ENCODE results near the gene EOLA1. TPM values are rescaled to one million over a fixed set of nuclear protein-coding genes. Genes with fewer than 3 reads are reported as not detected.
"Not testable (repeated sequence)": the region's sequence is repeated elsewhere in the genome, so short reads cannot be mapped to it uniquely, and the experiment has no call there.

The EOLA1 gene
- total RNA-seq, 1 donor from 2014 or later: 5.6 TPM

DNA sequence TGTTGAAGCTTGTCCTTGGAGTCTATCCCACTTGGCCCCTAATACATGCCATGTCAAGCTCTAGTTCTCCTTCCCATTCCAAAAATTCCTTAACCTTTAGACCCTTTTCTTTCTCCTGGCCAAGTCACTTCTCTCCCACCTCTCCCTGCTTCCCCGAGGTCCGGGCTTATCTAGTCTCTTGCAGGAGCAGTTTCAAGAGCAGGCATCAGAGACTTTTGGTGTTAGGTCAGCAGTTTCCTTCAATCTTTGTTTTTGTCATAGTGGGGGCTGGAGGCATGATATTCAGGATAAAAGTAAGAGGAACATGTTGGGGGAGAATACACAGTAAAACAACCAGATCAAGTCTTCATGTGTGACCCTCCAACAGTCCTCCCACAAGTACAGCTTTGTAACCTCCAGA, 24.2 kb upstream of the EOLA1 start:
- no peak overlapping the region for H3K4me3 ChIP-seq
- H3K27me3 ChIP-seq: no peaks in the 10 kb centered on the region
- H3K27ac ChIP-seq: no peak overlapping the region
- no peaks in the 10 kb centered on the region for H3K9me3 ChIP-seq
- intact Hi-C loops (cut with DNase I): no loop called here
- DNase-seq (ENCODE audit: low spot score in 2 of 2): no peak
- H3K4me1 ChIP-seq: no peaks in the 10 kb centered on the region
- TF ChIP-seq, protein P1, sequence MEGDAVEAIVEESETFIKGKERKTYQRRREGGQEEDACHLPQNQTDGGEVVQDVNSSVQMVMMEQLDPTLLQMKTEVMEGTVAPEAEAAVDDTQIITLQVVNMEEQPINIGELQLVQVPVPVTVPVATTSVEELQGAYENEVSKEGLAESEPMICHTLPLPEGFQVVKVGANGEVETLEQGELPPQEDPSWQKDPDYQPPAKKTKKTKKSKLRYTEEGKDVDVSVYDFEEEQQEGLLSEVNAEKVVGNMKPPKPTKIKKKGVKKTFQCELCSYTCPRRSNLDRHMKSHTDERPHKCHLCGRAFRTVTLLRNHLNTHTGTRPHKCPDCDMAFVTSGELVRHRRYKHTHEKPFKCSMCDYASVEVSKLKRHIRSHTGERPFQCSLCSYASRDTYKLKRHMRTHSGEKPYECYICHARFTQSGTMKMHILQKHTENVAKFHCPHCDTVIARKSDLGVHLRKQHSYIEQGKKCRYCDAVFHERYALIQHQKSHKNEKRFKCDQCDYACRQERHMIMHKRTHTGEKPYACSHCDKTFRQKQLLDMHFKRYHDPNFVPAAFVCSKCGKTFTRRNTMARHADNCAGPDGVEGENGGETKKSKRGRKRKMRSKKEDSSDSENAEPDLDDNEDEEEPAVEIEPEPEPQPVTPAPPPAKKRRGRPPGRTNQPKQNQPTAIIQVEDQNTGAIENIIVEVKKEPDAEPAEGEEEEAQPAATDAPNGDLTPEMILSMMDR (IDR thresholded peaks at IDR 0.05): no peak
- H3K36me3 ChIP-seq: no peaks in the 10 kb centered on the region

DNA sequence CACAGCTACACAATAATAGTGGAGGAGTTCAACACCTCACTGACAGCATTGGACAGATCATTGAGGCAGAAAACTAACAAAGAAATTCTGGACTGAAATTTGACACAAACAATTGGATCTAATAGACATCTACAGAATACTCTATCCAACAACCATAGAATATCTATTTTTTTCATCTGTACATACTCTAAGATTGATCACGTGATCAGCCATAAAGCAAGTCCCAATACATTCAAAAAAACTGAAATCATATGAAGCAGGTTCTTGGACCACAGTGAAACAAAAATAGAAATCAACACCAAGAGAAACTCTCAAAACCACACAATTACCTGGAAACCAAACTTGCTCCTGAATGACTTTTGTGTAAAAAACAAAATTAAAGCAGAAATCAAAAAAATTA, 23.5 kb upstream of the EOLA1 start:
- no peaks in the 10 kb centered on the region for H3K36me3 ChIP-seq
- H3K9me3 ChIP-seq: no peaks in the 10 kb centered on the region
- H3K27ac ChIP-seq: no peak overlapping the region
- no peaks in the 10 kb centered on the region for H3K27me3 ChIP-seq
- no peak overlapping the region for H3K4me3 ChIP-seq
- H3K4me1 ChIP-seq: no peaks in the 10 kb centered on the region
- TF ChIP-seq, protein P1 (IDR thresholded peaks at IDR 0.05): no peak
- no peak for DNase-seq (ENCODE audit: low spot score in 2 of 2)
- intact Hi-C loops (cut with DNase I): no loop called here

DNA sequence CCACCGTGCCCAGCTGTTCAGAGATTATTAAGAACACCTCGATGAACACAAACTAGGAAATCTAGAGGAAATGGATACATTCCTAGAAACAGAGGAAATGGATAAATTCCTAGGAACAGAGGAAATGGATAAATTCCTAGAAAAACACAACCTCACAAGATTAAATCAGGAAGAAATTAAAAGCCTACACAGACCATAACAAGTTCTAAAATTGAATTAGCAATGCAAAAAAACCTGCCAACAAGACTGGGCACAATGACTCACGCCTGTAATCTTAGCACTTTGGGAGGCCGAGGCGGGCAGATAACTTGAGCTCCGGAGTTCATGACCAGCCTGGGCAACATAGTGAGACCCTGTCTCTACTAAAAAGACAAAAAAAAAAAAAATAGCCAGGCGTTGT, 22.6 kb upstream of the EOLA1 start:
- Histone ChIP-seq H3K4me1 (no peaks in the 10 kb centered on the region), H3K27me3 (no peaks in the 10 kb centered on the region), H3K27ac (no peak overlapping the region), H3K36me3 (no peaks in the 10 kb centered on the region), H3K4me3 (no peak overlapping the region), H3K9me3 (no peaks in the 10 kb centered on the region)
- DNase-seq (ENCODE audit: low spot score in 2 of 2): no peak
- TF ChIP-seq, protein P1 (IDR thresholded peaks at IDR 0.05): no peak
- intact Hi-C loops (cut with DNase I): no loop called here

DNA sequence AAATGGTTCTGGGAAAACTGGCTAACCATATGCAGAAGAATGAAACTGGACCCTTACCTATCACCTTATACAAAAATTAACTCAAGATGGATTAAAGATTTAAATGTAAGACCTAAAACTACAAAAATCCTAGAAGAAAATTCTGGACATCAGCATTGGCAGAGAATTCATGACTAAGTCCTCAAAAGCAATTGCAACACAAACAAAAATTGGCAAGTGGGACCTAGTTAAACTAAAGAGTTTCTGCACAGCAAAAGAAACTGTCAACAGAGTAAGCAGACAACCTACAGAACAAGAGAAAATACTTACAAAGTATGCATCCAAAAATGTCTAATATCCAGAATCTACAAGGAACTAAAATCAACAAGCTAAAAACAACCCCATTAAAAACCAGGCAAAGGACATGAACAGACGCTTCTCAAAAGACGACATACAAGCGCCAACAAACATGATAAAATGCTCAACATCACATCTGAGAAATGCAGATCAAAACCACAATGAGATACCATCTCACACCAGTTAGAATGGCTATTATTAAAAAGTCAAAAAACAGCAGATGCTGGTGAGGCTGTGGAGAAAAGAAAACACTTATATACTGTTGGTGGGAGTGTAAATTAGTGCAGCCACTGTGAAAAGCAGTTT, 20.1 kb upstream of the EOLA1 start:
- H3K9me3 ChIP-seq; DNase-seq (ENCODE audit: low spot score in 2 of 2); H3K36me3 ChIP-seq; H3K27me3 ChIP-seq; H3K27ac ChIP-seq; H3K4me3 ChIP-seq; H3K4me1 ChIP-seq; intact Hi-C loops (cut with DNase I): not testable (repeated sequence)

DNA sequence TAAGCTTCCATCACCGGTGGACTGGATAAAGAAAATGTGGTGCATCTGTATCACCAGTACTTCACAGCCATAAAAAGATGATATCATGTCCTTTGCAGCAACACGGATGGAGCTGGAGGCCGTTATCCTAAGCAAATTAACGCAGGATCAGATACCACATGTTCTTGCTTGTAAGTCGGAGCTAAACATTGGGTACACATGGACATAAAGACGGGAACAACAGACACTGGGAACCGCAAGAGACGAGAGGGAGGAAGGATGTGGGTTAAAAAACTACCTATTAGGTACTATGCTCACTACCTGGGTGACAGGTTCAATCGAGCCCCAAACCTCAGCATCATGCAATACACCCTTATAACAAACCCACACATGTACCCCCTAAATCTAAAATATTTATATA, 19.4 kb upstream of the EOLA1 start:
- no peak overlapping the region for H3K27ac ChIP-seq
- no peaks in the 10 kb centered on the region for H3K27me3 ChIP-seq
- no peaks in the 10 kb centered on the region for H3K4me1 ChIP-seq
- no peaks in the 10 kb centered on the region for H3K36me3 ChIP-seq
- intact Hi-C loops (cut with DNase I): no loop called here
- no peak overlapping the region for H3K4me3 ChIP-seq
- TF ChIP-seq, protein P1 (IDR thresholded peaks at IDR 0.05): no peak
- no peaks in the 10 kb centered on the region for H3K9me3 ChIP-seq
- no peak for DNase-seq (ENCODE audit: low spot score in 2 of 2)

DNA sequence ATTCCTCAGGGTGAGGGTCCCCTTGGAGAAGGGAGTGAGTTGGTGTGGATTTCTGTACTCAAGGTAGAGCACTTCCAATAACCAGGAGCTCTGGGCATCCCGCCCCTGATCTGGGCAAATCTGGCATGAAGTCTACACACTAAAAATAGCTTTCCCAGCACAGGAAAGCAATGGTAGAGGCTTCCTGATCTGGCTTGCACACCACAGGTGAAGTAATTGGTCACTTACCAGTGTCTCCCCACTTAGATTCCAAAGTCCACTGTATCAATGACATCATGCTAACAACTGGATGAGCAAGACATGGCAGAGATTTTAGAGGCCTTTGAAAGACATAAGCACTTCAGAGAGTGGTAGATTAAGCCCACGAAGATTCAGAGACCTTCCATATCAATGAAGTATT, 17.9 kb upstream of the EOLA1 start:
- TF ChIP-seq, protein P1 (IDR thresholded peaks at IDR 0.05): no peak
- Histone ChIP-seq H3K9me3 (no peaks in the 10 kb centered on the region), H3K36me3 (no peaks in the 10 kb centered on the region), H3K4me3 (no peak overlapping the region), H3K4me1 (no peaks in the 10 kb centered on the region), H3K27me3 (no peaks in the 10 kb centered on the region), H3K27ac (no peak overlapping the region)
- intact Hi-C loops (cut with DNase I): no loop called here
- no peak for DNase-seq (ENCODE audit: low spot score in 2 of 2)

DNA sequence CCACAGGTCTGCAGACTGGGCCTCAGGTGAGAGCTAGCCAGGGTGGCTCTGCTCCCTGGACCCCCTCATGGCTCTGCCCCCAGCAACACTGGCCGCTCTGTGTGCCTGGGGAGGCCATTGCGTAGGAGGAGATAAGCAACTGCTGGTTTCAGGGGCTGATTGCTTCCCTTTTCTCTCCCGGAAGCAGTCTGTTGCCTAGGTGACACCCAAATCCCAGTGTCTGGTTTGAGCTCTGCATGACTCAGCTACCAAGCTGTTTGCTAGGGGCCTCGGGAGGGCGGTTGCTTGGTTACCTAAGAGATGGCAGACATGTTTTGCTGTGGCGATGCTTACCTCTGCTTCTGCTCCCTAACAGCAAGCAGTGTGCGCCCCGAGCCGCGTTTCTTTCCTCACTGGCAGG, 15.4 kb upstream of the EOLA1 start:
- H3K27ac ChIP-seq: peak overlapping the region in 1 of 2 donors; percentile 66
- peak; percentile 48 to 75 for DNase-seq (ENCODE audit: low spot score in 2 of 2)
- H3K36me3 ChIP-seq; intact Hi-C loops (cut with DNase I); H3K9me3 ChIP-seq; H3K27me3 ChIP-seq; H3K4me3 ChIP-seq; H3K4me1 ChIP-seq: not testable (repeated sequence)

DNA sequence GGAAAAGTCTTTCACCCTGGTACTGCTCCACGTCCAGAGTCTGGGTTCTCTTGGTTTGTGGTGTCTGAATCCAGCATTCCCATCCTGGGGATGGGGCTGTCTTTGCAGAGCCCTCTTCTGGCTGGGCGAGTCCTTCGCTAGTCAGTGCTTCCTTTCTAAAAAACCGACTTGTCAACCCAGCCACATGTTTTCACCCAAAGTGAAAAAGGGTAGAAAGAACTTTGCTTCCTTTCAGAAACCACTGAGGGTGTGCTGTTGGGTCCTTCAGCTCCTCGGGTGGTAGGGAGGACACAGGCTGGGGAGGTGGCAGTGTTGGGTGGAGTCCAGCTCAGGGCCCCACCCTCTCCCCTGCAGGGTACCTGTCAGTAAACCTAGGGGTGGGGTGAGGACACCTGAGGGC, 14.9 kb upstream of the EOLA1 start:
- intact Hi-C loops (cut with DNase I); H3K4me1 ChIP-seq; DNase-seq (ENCODE audit: low spot score in 2 of 2); H3K9me3 ChIP-seq; H3K36me3 ChIP-seq; H3K4me3 ChIP-seq; H3K27me3 ChIP-seq: not testable (repeated sequence)
- H3K27ac ChIP-seq: peak overlapping the region; percentile 27 to 66

DNA sequence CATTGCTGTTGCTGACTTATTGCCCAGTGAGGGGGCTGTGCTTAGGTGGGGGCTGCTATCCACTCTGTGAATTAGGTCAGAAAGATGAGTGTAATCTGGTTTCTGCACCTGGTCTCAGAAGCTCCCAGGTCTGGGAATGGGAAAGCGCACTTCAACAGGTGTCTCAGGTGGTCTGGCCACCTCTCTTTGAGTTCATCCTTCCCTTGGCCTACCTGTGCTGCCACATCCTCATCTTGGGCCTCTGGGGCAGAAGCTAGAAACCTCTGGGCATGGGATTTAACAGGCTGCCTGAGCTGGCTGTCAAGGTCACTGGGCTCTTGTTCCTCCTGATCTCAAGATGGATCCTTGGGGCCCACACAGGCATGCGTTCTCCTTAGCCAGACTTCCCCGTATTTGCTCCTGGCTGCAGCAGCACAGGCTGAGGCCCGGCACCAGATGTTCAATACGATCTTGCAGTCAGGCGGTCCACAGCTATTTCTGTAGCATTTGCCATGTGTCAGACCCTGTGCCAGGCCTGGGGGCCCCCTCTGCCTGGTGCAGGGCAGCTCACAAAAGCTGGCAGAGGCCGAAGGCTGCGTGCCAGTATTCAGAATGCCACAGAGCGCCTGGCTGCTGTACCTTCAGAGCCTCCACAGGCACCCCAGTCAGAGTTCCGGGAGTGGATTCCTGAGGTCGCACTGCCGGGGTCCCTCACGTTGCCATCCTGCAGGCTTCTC, 14.3 kb upstream of the EOLA1 start:
- H3K27ac ChIP-seq: peak overlapping the region; percentile 27 to 66
- H3K27me3 ChIP-seq; H3K9me3 ChIP-seq; H3K4me1 ChIP-seq; DNase-seq (ENCODE audit: low spot score in 2 of 2); H3K36me3 ChIP-seq; intact Hi-C loops (cut with DNase I); H3K4me3 ChIP-seq: not testable (repeated sequence)

Data from ascending aorta (tissue), 2 donors.